ENCODE data around the gene GRK4.
A peak's percentile ranks its signal among the peaks of the same experiment; 100 is the strongest.

GRK4 gene

GRCh38 chr4:3073158-3074077 is 110.0 kb downstream of the GRK4 start:
- Histone ChIP-seq H3K9me3 (ENCODE audit: severe bottlenecking) (no peaks in the 10 kb centered on the region), H3K27me3 (ENCODE audit: insufficient read depth, poor library complexity, severe bottlenecking) (no peaks in the 10 kb centered on the region), H3K27ac (ENCODE audit: poor library complexity, severe bottlenecking) (no peak overlapping the region), H3K36me3 (ENCODE audit: low read depth) (no peaks in the 10 kb centered on the region), H3K4me1 (ENCODE audit: insufficient read depth, poor library complexity, severe bottlenecking) (peaks cover 9% of the 10 kb centered on the region), H3K4me3 (ENCODE audit: severe bottlenecking) (peak overlapping the region; percentile 47)
- no peak for TF ChIP-seq CTCF (IDR thresholded peaks at IDR 0.05; ENCODE audit: poor library complexity, severe bottlenecking)
- ATAC-seq (ENCODE audit: low read depth) (peak; percentile 60), DNase-seq (ENCODE audit: low spot score) (no peak)

- Histone ChIP-seq H3K36me3 (ENCODE audit: low read depth) (no peaks in the 10 kb centered on the region), H3K4me3 (ENCODE audit: severe bottlenecking) (peak within 1 kb of the TSS; percentile 89), H3K27ac (ENCODE audit: poor library complexity, severe bottlenecking) (peak within 1 kb of the TSS; percentile 71), H3K9me3 (ENCODE audit: severe bottlenecking) (no peaks in the 10 kb centered on the region), H3K4me1 (ENCODE audit: insufficient read depth, poor library complexity, severe bottlenecking) (peaks cover 9% of the 10 kb centered on the region), H3K27me3 (ENCODE audit: insufficient read depth, poor library complexity, severe bottlenecking) (no peaks in the 10 kb centered on the region)
- TF ChIP-seq CTCF (IDR thresholded peaks at IDR 0.05; ENCODE audit: poor library complexity, severe bottlenecking) = no peak
- ATAC-seq (ENCODE audit: low read depth) (peak; percentile 84), DNase-seq (ENCODE audit: low spot score) (peak; percentile 92)
Measured at GRCh38 chr4:3074078-3074845, 110.9 kb downstream of the GRK4 start, which contains the start of the genes HTT and HTT-AS. Gene HTT (plus strand): TSS chr4:3074681. CDS start chr4:3074826, 145 bp downstream. Gene HTT-AS (minus strand): TSS chr4:3074538.

GRCh38 chr4:3074846-3075651 is 111.7 kb downstream of the GRK4 start:
- ATAC-seq (ENCODE audit: low read depth) = peak; percentile 37
- peak overlapping the region; percentile 71 for H3K27ac ChIP-seq (ENCODE audit: poor library complexity, severe bottlenecking)
- H3K4me3 ChIP-seq (ENCODE audit: severe bottlenecking) = peak overlapping the region; percentile 89
- H3K27me3 ChIP-seq (ENCODE audit: insufficient read depth, poor library complexity, severe bottlenecking) = no peaks in the 10 kb centered on the region
- peak; percentile 65 for DNase-seq (ENCODE audit: low spot score)
- TF ChIP-seq CTCF (IDR thresholded peaks at IDR 0.05; ENCODE audit: poor library complexity, severe bottlenecking) = no peak
- no peaks in the 10 kb centered on the region for H3K9me3 ChIP-seq (ENCODE audit: severe bottlenecking)
- peaks cover 9% of the 10 kb centered on the region for H3K4me1 ChIP-seq (ENCODE audit: insufficient read depth, poor library complexity, severe bottlenecking)
- no peaks in the 10 kb centered on the region for H3K36me3 ChIP-seq (ENCODE audit: low read depth)

GRCh38 chr4:3075652-3075981 is 112.2 kb downstream of the GRK4 start:
- Histone ChIP-seq H3K9me3 (ENCODE audit: severe bottlenecking) (no peaks in the 10 kb centered on the region), H3K4me3 (ENCODE audit: severe bottlenecking) (peak overlapping the region; percentile 89), H3K27ac (ENCODE audit: poor library complexity, severe bottlenecking) (peak overlapping the region; percentile 71), H3K36me3 (ENCODE audit: low read depth) (no peaks in the 10 kb centered on the region), H3K27me3 (ENCODE audit: insufficient read depth, poor library complexity, severe bottlenecking) (no peaks in the 10 kb centered on the region), H3K4me1 (ENCODE audit: insufficient read depth, poor library complexity, severe bottlenecking) (peaks cover 9% of the 10 kb centered on the region)
- DNase-seq (ENCODE audit: low spot score) (no peak), ATAC-seq (ENCODE audit: low read depth) (no peak)
- TF ChIP-seq CTCF (IDR thresholded peaks at IDR 0.05; ENCODE audit: poor library complexity, severe bottlenecking) = no peak
